Body of pancreas (tissue), 4 donors: ENCODE results near the gene RFX7.

Experiments used
- CTCF ChIP-seq, 7 experiments: fragments of 450-650 bp in 4 of 7; fragments of 200-600 bp in 3 of 7; sonication (generic) in 3 of 7; IDR thresholded peaks; one replicate each; pipeline ENCODE4 v1.5.1; 2016 to 2019; ENCODE audit warnings: antibody characterized with exemption in 7 of 7
- POLR2A ChIP-seq, 3 donors: fragments of 450-650 bp; IDR thresholded peaks; one replicate each; pipeline ENCODE4 v1.6.1; 2016; ENCODE audit warnings: antibody characterized with exemption in 3 of 3, mild to moderate bottlenecking in 2 of 3

GRCh38 chr15:56175788-56176187 lies 67.9 kb downstream of the RFX7 start:
- TF ChIP-seq CTCF (IDR thresholded peaks at IDR 0.05): no peak
- TF ChIP-seq POLR2A (IDR thresholded peaks at IDR 0.05): no peak
